NCI-H2107 treated with DMSO at 0.1 percent for 48 hours (cell line): ENCODE data around the gene CCL28.

Experiments
- DNase-seq: peaks from one replicate; lab custom pipeline; 2025; ENCODE audit not compliant: unreplicated experiment; lab: John Stamatoyannopoulos, UW

CCL28 gene

GRCh38 chr5:43358726-43359125 lies 53.5 kb downstream of the CCL28 start:
- no peak for DNase-seq

- DNase-seq = no peak
Observed at GRCh38 chr5:43358301-43358700, 53.9 kb downstream of the CCL28 start.

- DNase-seq = no peak
Observed at GRCh38 chr5:43357878-43358281, 54.3 kb downstream of the CCL28 start.

- no peak for DNase-seq
Observed at GRCh38 chr5:43357067-43357466, 55.1 kb downstream of the CCL28 start.

GRCh38 chr5:43354774-43355173 lies 57.4 kb downstream of the CCL28 start:
- DNase-seq = no peak

GRCh38 chr5:43353668-43354067 lies 58.5 kb downstream of the CCL28 start:
- DNase-seq = no peak

- DNase-seq = no peak
Observed at GRCh38 chr5:43352915-43353314, 59.3 kb downstream of the CCL28 start.

- DNase-seq = no peak
Observed at GRCh38 chr5:43352131-43352530, 60.1 kb downstream of the CCL28 start.

- no peak for DNase-seq
Observed at GRCh38 chr5:43348861-43349363, 63.3 kb downstream of the CCL28 start.

- no peak for DNase-seq
Observed at GRCh38 chr5:43348207-43348606, 64.0 kb downstream of the CCL28 start.

- no peak for DNase-seq
Observed at GRCh38 chr5:43338862-43339261, 73.3 kb downstream of the CCL28 start.

GRCh38 chr5:43336159-43336558 lies 76.0 kb downstream of the CCL28 start:
- no peak for DNase-seq

- no peak for DNase-seq
Observed at GRCh38 chr5:43335681-43336080, 76.5 kb downstream of the CCL28 start.

GRCh38 chr5:43332401-43332800 lies 79.8 kb downstream of the CCL28 start:
- no peak for DNase-seq
